ENCODE results near the gene ATG2A.

The ATG2A gene

DNA sequence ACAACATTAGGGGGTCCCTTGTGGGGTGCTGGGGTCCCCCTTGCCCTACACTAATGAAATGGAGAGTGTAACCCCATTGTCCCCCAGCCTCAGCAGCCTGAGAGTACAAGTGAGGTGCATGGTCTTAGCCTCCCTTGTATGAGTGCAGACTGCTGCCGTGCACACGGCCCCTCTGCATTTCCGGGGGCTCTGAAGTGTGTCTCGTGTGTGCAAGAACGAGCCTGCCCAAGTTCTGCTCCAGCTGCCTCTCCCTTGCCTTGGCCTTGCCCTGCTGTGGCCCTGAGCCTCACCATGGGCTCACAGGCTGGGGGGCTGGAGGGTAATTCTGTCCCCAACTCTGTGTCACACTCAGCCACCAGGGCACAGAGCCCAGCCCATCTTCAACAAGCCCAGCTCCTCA, 33.4 kb downstream of the ATG2A start:
- FAIRE-seq: no peak

DNA sequence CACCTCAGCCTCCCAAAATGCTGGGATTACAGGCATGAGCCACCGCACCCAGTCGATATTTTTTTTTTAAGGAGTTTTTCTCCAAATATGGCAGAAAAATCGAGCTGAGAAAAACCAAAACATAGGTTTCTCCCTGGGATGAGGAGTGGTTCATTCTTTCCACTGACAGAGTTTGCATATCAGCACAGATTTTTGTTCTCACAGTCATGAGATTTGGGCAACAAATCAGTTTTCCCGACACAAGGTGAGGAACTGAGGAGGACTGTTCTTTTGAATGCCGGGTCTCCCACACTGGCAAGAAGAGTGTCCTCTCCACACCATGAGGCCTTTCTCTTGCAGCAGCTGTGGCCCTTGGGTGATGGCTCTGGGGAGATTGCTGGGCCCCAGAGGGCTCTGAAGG, 34.8 kb downstream of the ATG2A start:
- FAIRE-seq: no peak

GRCh38 chr11:64881476-64881875, 35.5 kb downstream of the ATG2A start:
- FAIRE-seq: no peak

GRCh38 chr11:64880240-64881001, 36.6 kb downstream of the ATG2A start:
- FAIRE-seq: no peak

DNA sequence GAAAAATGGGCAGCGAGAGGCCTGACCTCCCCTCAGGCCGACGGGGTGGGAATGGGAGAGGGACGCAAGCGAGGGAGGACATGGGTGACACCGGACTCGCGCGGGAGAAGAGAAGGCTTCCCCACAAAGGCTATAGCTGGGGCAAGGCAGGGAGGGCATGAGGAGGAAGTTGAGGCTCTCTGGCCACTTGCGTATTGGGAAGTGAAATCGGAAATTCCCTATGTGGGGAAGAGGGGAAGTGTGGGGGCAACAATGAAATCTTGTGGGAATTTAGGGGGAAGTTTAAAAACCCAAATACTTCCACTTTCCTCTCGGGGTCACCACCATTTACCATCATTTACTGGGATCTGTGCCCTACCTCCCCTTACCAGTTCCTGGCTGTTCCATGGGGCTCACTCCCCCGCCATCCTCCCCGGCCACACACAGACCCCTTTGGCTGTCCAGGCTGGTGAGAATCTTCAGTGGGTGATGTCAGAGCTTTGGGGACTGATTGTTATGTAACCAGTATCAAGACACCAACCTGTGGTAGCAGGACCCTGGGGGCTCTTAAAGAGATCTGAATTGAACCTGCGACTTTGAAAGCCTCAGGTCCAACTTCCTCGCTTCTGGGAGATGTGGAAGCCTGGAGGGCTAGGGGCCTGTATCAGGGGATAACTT, 37.6 kb downstream of the ATG2A start:
- no peak for FAIRE-seq

GRCh38 chr11:64878494-64879243, 38.3 kb downstream of the ATG2A start, which contains the start of gene EHD1:
Gene EHD1, minus strand, starts transcription at chr11:64878621. Its CDS starts 157 bp downstream, at chr11:64878464.
- no peak for FAIRE-seq

- FAIRE-seq: no peak
These were observed 38.9 kb downstream of the ATG2A start for GRCh38 chr11:64878223-64878493.

DNA sequence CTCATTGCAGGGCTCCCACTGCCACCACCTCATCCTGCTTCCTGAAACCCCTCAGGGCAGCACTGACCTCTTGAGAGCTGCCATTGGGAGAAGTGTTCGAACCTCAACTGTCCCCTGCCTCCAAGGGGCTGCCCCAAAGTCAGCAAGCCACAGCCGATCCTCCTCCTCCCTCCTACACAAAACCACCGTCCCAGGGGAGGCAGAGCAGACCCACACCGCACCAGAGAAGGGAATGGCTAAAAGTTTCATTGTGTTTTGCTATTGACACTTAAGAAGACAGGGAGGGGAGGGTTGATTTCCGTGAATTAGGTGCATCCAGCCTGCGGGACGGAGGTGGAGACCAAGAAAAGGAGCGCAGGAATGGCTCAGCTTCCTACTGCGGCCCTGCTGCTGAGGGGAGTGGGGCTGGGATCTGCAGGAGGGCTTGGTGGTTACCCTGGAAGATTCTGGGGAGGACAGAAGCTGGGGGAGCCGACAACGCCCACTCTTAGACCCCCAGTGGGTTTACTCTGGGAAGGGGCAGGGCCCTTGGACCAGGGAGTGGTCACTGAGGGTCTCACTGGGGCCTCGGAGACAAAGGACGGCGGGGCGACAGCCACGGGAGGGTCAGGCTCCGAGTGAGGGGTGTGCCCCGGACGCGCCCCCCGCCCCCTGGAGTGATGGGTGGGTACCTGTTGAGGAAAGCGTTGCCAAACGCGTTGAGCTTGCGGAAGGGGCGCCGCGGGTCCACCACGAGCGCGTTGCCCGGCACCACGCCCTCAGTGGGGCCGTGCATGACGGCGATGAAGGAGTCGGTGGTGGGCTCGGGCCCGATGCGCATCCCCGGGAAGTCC, 39.4 kb downstream of the ATG2A start:
- FAIRE-seq: no peak

GRCh38 chr11:64876835-64877341, 40.1 kb downstream of the ATG2A start:
- no peak for FAIRE-seq

DNA sequence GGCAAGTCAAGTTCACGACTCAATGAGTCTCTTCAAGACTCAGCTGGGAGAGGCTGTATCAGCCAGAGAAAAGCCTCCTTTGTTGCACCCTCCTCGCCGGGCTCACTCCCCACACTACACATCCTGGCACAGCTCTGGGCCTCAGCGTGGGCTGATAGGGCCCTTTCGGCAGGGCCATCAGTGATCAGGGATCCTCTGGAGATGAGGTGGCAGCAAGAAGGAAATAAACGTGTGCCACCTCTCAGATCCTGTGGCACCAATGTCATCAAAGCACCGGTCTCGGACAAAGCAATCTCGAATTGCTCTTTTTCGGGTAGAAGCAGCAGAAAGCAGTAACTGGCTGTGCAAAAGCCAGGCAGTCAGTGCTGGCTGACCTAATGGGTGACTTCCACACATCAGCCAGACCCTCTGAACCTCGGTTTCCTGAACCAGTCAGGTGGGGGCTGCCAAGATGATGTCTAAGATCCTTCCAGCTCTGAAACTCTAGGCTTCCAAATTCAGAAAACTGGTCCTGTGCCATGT, 40.7 kb downstream of the ATG2A start:
- FAIRE-seq: no peak

GRCh38 chr11:64875369-64876228, 41.4 kb downstream of the ATG2A start:
- FAIRE-seq: no peak

- FAIRE-seq: no peak
These were observed 42.4 kb downstream of the ATG2A start for GRCh38 chr11:64874308-64875240.

DNA sequence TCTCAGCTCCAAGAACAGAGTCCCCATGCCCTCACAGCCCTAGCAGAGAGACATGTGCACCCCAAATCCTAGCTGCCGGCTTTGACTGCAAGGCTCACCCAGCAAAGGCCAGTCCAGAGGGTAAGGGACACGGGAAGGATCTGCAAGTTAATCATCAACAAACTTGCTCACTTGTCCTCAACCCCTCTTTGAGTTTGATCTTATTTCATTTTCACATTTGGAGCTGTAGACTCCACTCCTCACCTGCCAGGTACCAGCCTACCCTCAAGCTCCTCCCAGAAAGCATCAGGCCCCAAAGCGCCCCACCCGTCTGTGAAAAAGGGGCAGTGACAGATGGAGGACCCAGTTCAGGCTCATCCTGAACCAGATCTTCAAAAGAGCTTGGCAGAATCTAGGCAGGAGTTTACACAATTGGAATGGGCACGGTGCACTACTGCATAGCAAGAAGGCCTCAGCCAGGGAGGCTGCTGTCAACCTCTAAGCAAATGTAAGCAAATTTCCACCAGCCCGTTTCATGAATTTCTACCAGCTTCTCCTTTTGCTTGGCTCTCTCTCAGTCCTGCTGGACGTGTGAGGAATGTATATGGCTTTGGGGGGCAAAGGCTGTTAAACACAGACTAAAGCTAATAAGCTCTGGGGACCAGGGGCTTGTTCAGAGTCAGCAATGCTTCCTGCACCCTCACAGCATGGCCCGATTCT, 44.1 kb downstream of the ATG2A start:
- FAIRE-seq: no peak

- FAIRE-seq: no peak
These were observed 45.5 kb downstream of the ATG2A start for GRCh38 chr11:64871492-64871891.

GRCh38 chr11:64870893-64871466, 46.0 kb downstream of the ATG2A start:
- no peak for FAIRE-seq

DNA sequence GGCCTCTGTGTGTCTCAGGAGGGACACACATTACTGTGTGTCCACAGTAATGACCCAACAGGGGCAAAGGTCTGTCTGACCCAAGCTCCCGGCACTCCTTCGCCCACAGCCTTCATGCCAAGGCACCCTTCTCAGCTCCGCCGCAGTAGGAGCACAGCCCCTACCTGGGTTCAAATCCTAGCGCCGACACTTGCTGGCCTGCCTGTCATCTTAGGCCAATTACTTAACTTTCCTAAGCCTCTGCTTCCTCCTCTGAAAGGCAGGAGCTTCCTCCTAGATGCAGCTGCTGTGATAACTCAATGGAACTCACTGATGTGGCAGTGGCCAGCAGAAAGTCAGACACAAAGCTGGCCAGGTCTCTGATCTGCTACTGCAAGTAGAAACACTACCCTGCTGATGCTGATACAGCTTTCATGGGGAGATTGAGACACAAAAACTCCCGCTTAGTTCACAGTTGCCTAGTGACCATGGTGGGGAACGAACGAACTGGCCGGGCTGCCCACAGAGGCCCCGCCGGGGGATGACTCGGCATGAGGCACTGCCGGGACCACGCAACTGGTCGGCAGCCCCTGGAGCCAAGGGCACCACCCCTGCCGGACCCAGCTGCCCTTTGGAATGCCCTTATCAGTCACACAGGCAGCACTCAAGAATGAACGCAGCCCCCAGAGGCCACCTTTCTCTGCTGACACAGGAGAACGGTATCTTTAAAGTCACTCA, 46.7 kb downstream of the ATG2A start:
- FAIRE-seq: no peak

DNA sequence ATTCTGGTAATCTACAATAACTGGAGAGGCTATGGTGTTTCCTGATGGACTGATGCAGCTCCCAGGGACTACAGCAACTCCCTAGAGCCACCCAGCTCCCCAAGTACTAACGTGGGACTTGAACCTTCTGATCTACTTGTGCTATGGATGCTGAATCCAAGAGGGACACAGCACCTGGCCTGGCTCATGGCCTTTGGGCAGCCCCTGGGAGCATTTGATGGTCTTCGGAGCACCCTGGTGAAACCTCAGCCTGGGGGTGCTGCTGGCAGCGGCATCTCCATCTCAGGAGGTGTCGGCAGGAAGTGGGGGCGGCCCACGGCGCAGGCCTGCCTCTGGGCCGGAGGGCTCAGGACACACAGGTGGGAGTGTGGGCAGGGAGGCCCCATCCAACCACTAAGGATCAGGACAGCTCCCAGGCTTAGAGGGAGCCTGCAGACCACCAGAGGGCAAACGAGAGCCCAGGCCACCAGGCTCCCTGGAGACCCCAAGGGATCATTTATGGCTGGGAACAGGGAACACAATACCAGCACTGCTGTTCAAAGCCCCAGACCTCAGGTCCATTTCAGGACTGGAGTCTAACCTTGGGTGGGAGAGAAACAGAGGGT, 47.3 kb downstream of the ATG2A start:
- FAIRE-seq: no peak

GRCh38 chr11:64868904-64869570, 48.0 kb downstream of the ATG2A start:
- FAIRE-seq: no peak
